ENCODE results near the gene ROR2. TPM values are rescaled to one million over a fixed set of nuclear protein-coding genes. Genes with fewer than 3 reads are reported as not detected.

ROR2 gene
- total RNA-seq, 1 donor from 2014 or later, result 0.87 TPM

DNA sequence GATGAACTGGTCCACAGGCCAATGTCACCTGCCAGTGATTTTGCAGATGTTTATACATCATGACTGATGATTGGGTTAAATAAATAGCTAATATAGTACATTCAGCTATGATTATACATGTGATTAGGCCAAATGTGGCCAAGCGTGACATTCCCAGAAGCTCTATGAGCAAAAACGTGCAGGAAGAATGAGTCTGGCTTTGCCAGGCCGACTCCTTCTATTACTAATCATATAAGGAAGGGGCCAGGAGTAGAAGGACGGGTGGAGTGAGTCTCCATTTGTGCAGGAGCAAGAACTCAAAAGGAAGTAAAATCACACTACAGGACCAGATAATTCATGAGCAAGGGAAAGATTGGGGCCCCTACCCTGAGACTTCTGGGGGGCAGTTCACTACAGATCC is 178.2 kb downstream of the ROR2 start:
- DNase-seq (no peak), ATAC-seq (no peak)
- intact Hi-C loops (cut with micrococcal nuclease), result loop anchor here (10.0 kb wide), 1 partner anchor 173 kb away; no protein-coding TSS in a partner anchor

DNA sequence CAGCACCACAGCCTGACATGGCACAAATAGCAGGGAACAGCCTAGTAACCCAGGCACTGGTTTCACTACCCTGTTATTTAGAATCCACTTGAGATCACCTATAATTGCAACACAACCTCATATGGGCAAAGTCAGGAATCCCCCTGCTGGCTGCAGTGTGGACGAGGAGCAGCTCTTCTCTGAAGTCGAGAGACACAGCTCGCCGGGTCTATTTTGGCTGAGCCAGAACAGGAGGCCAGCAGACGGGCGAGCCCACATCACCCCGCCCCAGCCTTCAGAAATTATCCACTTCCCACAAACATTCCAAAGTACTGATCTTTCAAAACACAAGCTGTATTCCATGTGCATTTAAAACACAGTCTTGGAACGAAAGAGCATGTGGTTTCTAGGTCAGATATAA is 179.0 kb downstream of the ROR2 start:
- peak; percentile 78 for ATAC-seq
- intact Hi-C loops (cut with micrococcal nuclease), result loop anchor here (10.0 kb wide), 1 partner anchor 174 kb away; no protein-coding TSS in a partner anchor
- peak; percentile 45 for DNase-seq

DNA sequence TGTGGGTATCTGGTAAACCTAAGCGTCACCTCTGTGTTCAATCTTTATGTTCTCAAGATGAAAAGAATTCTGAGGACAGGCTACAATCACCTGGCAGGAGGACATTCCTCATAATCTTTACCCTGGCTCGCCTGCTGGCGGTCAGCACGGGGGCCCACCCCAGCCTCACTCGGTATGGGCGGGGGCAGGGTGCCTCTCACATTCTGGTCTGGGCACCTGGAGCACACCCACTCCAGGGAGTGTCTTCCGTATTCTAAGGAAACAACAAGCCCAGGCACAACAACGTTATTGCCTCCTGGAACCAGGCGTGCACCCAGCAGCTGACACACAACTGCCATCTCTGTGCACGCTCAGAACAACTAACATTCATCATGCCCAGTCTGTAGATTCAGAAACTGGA is 179.8 kb downstream of the ROR2 start:
- DNase-seq, result no peak
- intact Hi-C loops (cut with micrococcal nuclease), result loop anchor here (10.0 kb wide), 1 partner anchor 175 kb away; no protein-coding TSS in a partner anchor
- no peak for ATAC-seq

DNA sequence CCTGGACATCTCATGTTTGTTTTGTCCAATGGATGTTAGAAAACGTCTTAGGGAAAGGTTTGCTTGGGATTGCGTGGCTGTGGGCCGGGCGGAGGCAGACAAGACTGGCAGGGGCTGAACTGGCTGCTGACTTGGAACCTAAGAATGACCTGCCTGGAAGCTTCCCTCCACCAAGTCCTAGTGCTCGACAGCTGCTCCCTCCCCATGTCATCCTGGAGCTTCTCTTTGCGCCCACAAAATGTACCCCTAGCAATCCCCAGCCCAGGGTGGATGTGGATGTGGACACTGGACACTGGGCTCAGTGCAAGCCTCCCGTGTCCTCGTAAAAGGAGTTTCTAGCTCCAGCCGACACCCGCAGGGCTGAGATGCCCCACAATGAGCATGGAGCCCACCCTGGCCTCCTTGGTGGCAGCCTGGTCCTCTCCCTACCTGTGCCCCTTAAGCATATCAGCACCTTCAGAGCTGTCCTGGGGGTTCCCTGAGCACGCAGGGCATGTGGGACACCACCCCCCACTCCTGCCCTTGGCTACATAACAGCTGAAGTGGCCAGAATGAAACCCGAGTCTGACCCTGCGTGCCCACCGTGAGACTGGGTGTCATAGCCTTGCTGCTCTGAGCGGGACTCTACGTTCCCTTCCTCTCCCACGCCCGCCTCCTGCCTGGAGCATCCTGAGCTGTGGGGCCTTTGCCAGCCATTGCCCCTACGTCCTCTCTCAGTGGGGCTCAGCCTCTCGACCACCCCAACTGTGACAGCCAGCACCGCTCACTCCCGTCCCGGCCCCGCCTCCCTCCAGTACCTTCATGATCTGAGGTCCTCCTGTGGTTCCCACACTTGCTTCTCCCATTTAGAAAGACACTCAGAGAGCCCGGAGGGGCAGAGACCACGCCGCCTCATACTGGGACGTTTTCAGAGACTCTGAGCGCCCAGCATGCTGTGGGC is 180.8 kb downstream of the ROR2 start:
- ATAC-seq, result no peak
- DNase-seq, result no peak
- intact Hi-C loops (cut with micrococcal nuclease), result no loop called here

DNA sequence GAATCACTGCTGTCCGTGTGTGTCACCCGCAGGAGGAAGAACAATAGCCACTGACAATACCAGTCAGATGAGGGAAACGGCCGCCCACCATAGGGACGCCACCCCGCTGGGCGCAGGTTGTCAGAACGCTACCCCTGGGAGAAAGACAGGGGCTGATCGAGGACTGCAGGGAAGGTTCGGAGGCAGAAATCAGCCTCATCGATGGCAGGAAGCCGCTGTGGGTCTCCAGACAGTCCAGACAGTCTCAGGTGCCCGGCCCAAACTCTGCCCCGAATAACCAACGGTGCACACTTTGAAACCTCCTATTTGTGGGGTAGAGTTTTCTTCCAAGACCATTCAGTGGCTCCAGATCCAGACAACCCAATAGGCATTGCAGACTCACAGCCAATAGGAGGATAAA is 181.5 kb downstream of the ROR2 start:
- no peak for DNase-seq
- ATAC-seq, result no peak
- intact Hi-C loops (cut with micrococcal nuclease), result no loop called here

DNA sequence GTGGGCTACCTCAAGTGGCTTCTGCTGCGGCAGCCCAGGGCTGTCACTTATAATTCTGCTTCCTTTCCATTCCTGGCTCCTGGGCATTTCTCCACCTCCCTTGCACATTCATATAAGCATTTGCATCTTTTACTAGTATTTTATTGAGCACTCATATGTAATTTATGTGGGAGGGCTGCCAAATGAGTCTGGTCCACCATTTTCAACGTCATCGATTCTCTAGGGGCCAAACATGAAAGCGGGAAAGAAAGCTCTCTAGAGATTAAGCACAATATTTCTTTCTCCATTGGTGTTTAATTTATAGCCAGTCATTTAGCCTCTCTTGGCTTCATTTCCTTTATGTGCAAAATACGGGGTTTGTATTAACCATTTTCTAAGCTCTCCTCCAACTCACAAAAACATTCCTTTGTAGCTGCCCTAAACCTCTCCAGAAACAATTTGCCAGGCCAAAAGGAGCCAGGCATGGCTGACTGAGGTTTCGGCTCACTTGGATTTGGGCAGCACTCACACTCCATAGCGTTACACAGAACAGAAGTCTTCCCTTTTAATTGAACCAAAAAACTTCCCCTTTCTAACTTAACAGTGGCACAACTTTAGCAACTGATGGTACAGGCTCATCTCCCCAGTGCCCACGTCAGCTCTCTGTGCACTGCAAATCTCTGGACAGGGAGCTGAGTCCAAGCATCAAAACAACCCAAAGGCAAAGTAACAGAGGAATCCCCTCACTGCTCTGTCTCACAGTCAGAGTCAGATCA is 183.5 kb downstream of the ROR2 start:
- ATAC-seq, result no peak

DNA sequence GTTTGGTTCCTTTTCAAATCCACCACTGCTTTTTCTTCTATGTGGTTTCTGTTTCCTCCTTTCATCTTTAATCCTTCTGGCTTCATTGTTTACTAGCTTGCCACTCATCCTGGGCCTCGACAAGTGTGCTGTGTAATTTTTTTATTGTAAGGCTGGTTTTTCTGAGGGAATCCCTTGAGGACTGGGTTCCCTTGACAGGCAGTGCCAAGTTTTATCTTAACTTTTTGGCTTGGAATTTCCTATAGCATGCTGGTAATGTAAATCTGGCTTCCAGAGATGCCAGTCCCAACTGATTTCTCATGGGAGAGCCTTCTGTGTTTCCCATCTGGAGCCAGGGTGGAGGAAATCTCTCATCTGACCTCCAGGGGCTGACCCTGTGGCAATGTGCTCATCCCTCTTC is 184.7 kb downstream of the ROR2 start:
- intact Hi-C loops (cut with micrococcal nuclease), result no loop called here

More for the DNA sequence above, 183.5 kb downstream of the ROR2 start:
- intact Hi-C loops (cut with micrococcal nuclease), result no loop called here
- DNase-seq, result no peak

DNA sequence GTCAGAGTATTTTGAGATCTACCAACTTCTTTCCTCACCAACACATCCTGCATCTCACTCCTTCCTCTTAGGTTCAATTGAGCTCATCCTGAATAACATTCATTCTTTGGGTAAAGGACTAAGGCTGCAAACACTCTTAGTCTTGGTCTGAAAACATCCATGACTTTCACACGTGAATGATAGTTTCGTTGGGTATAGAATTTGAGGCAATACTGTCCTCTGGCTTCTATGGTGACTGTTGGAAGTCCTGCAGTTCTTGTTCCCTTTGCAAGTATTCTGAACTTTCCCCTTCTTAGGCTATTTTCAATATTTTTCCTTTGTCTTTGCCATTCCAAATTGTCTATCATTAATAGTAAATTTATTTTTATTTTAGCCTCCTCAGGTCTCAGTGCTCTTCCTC is 185.4 kb downstream of the ROR2 start:
- intact Hi-C loops (cut with micrococcal nuclease), result no loop called here
- DNase-seq, result no peak
- ATAC-seq, result no peak

More for the DNA sequence above, 184.7 kb downstream of the ROR2 start:
- DNase-seq (no peak), ATAC-seq (no peak)

DNA sequence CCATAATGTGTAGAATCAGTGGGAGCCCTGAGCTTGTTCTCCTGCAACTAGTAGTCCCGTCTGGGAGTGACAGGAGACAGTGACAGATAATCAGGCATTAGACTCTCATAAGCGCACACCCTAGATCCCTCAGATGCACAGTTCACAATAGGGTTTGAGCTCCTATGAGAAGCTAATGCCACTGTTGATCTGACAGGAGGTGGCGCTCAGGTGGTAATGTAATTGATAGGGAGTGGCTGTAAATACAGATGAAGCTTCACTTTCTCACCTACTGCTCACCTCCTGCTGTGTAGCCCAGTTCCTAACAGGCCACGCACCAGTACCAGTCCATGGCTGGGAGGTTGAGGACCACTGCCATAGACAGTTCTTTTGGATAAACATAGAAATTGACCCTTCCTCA is 188.7 kb downstream of the ROR2 start:
- intact Hi-C loops (cut with micrococcal nuclease), result no loop called here
- DNase-seq (no peak), ATAC-seq (no peak)

DNA sequence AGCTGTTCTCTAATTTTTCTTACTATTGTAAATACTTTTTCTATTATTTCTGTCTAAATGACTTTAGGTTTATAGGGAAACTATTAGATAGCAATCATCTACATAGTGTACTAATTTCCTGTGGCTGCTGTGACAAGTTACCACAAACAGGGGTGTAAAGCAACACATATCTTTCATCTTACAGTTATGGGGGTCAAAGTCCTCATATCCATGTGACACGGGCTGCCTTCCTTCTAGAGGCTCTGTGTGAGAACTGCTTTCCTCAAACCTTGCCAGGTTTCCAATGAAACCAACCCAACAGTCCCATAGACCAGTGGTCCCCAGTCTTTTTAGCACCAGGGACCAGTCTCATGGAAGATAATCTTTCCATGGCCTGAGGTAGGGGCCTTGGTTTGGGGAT is 189.1 kb downstream of the ROR2 start:
- intact Hi-C loops (cut with micrococcal nuclease), result no loop called here
- ATAC-seq, result no peak

DNA sequence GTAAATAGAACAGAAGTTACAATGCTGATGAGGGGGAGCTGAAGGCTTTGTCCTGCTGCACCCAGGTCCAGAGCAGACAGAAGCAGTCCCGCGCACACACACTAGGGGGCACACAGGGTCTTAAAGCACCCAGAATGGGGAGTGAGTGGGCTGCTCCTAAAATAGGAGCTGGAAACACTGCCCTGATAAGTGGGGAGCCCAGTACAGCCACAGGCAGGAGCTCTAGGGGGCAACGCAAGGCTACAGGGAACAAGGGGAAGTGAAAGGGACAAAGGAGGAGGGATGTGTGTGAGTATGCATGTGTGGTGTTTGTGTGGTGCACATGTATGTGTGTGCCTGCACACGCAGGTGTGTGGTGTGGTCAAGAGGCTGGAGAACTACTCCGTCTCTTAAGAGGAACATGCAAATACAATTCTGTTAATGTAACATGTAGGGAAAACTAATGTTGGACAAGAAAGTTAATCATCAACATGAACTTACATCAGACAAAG is 191.5 kb downstream of the ROR2 start:
- DNase-seq, result peak; percentile 41
- ATAC-seq, result no peak
- intact Hi-C loops (cut with micrococcal nuclease), result no loop called here

More for the DNA sequence above, 189.1 kb downstream of the ROR2 start:
- no peak for DNase-seq

DNA sequence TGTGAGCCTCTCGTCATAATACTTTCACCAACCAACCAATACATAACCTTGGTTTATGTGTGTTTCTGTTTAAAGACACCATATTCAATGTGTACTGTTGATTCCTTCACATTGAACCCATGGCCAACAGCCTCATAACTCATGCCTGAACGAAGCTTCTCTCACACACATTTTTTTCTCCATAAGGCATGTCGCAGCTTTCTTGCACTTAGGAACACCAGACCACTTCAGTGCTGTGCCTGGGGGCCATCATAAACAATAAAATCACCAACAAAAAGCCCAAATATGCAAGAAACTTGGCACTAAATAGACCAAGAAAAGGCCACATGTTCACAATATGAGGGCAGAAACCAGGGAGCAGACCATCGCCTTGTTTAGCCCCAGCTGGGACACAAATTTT is 192.2 kb downstream of the ROR2 start:
- ATAC-seq (no peak), DNase-seq (no peak)
- intact Hi-C loops (cut with micrococcal nuclease), result no loop called here

DNA sequence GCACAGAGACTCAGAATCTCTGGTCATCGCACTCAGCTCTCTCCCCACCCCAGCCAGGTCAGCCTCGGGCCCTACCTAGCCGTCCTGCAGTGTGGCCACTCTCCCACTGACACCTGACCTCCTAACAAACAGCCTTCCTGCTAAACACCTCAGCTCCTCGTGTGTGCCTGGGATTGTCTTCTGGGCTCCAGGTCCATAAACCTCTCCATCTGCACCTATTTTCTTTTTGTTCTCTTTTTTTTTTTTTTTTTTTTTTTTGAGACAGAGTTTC is 193.6 kb downstream of the ROR2 start:
- no peak for ATAC-seq

DNA sequence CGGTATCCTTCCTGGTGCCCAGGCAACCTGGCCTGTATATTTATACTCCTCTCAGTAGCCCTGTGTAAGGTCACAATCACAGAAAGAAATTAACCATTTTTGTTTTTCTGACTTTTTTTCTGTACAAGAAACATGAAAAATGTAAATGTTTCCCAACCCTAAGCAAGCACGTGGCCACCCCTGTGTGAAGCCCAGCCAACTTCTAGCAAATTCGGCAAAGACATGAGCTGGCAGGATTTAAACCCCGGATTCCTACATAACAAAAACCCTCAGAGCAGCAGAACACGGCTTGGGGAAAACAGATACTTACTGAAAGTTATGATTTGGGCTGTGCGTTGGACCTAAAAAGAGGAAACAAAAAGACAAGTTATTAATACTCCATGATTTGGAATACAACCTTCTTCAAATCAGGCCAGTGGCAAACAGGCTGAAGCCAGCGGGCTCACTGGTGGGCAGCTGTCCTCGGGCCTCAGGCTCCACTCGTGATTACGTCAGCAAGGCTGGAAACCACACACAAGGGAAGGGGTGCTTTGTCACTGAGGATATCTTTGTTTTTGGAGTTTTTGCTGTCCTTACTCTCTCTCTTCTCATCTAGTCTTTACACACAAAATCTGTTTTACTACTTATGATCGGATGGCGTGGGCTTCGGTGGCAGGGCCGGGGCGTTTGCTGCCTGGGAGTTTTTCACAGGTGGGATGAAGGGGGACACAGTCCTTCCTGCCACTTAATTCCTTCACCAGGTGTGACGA is 194.1 kb downstream of the ROR2 start:
- ATAC-seq, result no peak
- intact Hi-C loops (cut with micrococcal nuclease), result no loop called here
- no peak for DNase-seq

More for the DNA sequence above, 193.6 kb downstream of the ROR2 start:
- intact Hi-C loops (cut with micrococcal nuclease), result no loop called here
- no peak for DNase-seq

DNA sequence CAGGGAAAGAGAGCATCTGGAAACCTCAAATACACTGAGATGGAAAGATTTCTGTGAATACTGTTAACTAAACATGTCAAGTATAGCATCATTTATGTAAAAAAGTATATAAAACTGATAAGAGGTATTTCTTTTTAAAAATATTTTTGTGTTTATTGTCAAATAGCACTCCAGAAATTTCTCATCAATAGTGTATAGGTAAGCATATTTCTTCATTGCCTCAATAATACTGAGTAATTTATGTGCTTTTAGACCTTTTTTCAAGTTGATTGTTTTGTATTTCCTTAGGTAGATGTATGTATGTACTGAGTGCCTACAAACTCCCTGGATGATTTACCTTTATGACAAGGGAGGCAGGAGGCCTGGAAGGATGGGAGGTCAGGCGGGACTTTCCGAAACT is 196.3 kb downstream of the ROR2 start:
- no peak for ATAC-seq
- intact Hi-C loops (cut with micrococcal nuclease), result no loop called here
- DNase-seq, result no peak

DNA sequence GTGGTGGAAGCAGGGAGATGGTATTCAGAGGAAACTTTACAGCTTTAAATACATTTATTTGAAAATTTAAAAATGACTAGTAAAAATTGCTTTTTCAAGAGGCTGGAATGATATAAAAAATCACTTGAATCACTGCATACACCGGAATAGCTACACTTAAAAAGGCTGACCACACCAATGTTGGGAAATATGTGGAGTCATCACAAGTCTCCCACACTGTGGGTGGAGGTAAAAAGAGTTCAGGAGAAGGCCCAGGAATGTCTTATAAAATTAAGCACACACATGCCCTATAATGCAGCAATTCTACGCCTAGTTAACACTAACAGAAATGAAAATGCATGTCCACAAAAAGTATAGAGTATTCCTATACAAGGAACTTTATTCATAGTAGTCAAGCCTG is 198.1 kb downstream of the ROR2 start:
- no peak for ATAC-seq
- intact Hi-C loops (cut with micrococcal nuclease), result no loop called here
- DNase-seq, result no peak

DNA sequence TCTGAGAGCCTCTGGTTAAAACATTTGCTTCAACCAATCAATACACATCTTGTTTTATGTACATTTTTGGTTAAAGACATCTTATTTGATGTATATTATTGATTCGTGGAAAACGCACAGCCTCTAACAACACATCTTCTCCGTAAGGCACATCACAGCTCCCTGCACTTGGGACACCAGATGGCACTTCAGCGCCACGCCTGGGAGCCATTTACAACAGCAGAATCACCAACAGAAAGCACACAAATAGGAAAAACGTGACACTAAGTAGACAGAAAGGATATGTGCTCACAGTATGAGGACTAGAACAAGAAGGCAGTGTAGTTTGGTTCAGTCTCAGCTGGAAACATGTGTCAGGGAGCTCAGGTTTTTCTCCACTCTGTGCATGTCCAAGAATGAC is 199.7 kb downstream of the ROR2 start:
- ATAC-seq, result no peak
- intact Hi-C loops (cut with micrococcal nuclease), result no loop called here
- no peak for DNase-seq

DNA sequence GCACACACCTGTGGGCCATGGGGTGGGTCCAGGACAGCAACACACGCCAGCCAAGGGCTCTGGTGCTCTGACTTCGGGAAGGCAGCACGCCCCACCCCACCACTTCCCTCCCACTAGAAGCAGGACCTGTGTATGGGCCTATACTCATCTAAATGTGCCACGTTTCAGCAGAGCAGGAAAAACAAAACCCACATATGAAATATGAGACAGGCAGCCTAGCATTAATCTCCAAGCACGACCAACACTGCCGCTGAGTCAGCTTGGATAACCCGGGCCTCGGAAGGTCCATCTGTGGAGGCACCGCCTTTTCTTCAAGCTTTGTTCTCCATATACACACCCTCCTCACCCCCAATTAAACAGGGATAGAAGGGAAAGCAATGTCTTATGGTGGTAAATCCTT is 203.1 kb downstream of the ROR2 start:
- DNase-seq (no peak), ATAC-seq (no peak)
- intact Hi-C loops (cut with micrococcal nuclease), result no loop called here

DNA sequence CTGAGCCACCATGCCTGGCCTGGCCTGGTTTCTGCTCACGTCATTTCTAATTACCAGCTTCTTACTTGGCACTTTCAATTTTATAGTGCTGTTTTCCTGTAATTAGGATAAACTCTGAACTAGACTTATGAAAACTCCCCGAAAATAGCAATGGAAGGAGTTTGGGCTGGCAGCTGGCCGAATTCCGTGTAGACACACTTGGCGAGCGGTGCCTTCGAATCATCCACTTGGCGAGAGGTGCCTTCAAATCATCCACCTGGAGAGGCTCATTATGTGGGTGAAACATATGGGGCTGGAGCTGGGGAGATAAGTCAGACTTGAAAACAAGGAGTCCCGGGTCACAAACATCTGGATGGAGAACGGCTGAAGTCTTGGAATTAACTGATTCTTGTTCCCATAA is 203.7 kb downstream of the ROR2 start:
- ATAC-seq, result no peak
- intact Hi-C loops (cut with micrococcal nuclease), result no loop called here
- no peak for DNase-seq

DNA sequence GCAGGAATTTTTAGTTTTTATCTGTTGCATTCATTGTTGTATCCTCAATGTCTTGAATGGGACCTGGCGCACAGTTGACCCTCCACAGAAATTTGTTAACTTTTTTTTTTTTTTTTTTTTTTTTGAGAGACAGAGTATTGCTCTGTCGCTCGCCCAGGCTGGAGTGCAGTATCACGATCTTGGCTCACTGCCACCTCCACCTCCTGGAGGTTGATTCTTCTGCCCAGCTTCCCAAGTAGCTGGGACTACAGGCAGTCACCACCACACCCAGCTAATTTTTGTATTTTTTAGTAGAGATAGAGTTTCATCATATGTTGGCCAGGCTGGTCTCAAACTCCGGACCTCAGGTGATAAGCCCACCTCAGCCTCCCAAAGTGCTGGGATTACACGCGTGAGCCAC is 205.9 kb downstream of the ROR2 start:
- intact Hi-C loops (cut with micrococcal nuclease), result no loop called here
- DNase-seq (no peak), ATAC-seq (no peak)
